GM23248 (cell line): ENCODE measurements around the gene METTL4.

ENCODE experiments used
- EZH2 ChIP-seq: fragments of 200-600 bp; sonication (generic); IDR thresholded peaks from 2 replicates; pipeline ENCODE4 v1.6.1; 2018; ENCODE audit warnings: antibody characterized with exemption, mild to moderate bottlenecking; ENCODE audit not compliant: insufficient read depth, poor library complexity, severe bottlenecking
- EZH2phosphoT487 ChIP-seq: fragments of 200-600 bp; sonication (generic); IDR thresholded peaks from 2 replicates; pipeline ENCODE4 v1.6.1; 2018; ENCODE audit warnings: antibody characterized with exemption, moderate library complexity, mild to moderate bottlenecking, low read depth; ENCODE audit not compliant: insufficient read depth

DNA sequence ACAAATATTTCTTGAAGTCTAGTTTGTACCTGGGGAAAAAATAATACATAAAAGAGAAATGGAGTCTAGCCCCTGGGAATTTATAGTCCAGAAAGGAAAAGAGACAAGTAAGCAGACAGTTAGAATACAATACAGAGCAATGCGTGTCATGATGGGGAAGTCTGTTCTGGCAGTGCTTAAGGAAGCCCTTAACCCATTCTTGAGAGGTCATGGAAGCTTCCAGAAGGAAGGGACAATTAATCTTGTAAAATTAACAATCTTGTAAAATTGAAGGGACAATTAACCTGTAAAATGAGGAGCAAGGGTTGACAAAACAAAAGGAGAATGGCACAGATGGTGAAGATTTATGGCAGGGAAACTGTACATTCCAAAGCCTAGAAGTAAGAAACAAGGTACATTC, 66.7 kb downstream of the METTL4 start:
- TF ChIP-seq EZH2 (no peak), EZH2phosphoT487 (no peak)
